ENCODE data around the gene LDHAL6B. TPM values are rescaled to one million over a fixed set of nuclear protein-coding genes. Genes with fewer than 3 reads are reported as not detected.

Gene LDHAL6B
- total and polyA plus RNA-seq, 2 donors from 2014 or later = not detected

DNA sequence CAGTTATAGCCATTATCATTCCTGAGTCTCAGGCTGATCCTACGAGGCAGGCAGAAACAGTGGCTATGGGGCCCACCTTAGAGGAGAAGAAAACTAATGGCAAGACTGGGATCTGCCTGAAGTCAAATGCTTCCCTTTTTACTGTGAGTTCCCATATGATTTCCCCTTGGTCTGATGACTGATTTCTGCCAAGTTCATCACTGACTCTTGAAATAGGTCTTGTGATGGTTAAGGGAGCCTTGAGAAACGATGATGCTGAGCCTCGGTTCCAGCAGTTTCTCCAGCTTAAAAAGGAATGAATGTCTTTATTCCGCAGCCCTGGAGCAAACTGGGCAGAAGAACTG is 29.4 kb upstream of the LDHAL6B start:
- H3K36me3 ChIP-seq (ENCODE audit: control insufficient read depth in 2 of 3, insufficient read depth in 3 of 3, low read length in 3 of 3) = peaks cover 0 to 7% (median 7%) of the 10 kb centered on the region in 3 donors
- FAIRE-seq (no peak), DNase-seq (no peak)
- H3K4me1 ChIP-seq (ENCODE audit: control insufficient read depth in 2 of 3, insufficient read depth in 2 of 3, low read depth in 1 of 3, low read length in 3 of 3) = peaks cover 0 to 3% (median 0%) of the 10 kb centered on the region in 3 donors
- H3K27ac ChIP-seq (ENCODE audit: low read depth in 2 of 2, low read length in 2 of 2) = no peak overlapping the region
- H3K9ac ChIP-seq (ENCODE audit: low read length in 3 of 3) = no peak overlapping the region
- no peak overlapping the region for H3K4me3 ChIP-seq (ENCODE audit: low read length in 3 of 3)
- peaks cover 0 to 3% (median 0%) of the 10 kb centered on the region in 3 donors for H3K9me3 ChIP-seq (ENCODE audit: control insufficient read depth in 2 of 3, insufficient read depth in 1 of 3, low read length in 3 of 3)
- TF ChIP-seq, protein P1, sequence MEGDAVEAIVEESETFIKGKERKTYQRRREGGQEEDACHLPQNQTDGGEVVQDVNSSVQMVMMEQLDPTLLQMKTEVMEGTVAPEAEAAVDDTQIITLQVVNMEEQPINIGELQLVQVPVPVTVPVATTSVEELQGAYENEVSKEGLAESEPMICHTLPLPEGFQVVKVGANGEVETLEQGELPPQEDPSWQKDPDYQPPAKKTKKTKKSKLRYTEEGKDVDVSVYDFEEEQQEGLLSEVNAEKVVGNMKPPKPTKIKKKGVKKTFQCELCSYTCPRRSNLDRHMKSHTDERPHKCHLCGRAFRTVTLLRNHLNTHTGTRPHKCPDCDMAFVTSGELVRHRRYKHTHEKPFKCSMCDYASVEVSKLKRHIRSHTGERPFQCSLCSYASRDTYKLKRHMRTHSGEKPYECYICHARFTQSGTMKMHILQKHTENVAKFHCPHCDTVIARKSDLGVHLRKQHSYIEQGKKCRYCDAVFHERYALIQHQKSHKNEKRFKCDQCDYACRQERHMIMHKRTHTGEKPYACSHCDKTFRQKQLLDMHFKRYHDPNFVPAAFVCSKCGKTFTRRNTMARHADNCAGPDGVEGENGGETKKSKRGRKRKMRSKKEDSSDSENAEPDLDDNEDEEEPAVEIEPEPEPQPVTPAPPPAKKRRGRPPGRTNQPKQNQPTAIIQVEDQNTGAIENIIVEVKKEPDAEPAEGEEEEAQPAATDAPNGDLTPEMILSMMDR (IDR thresholded peaks at IDR 0.05; ENCODE audit: borderline replicate concordance, extremely low read depth, insufficient read depth) = no peak
- H3K27me3 ChIP-seq (ENCODE audit: control insufficient read depth, insufficient read depth, low read length) = no peaks in the 10 kb centered on the region
- intact Hi-C loops (cut with DNase I) = no loop called here

DNA sequence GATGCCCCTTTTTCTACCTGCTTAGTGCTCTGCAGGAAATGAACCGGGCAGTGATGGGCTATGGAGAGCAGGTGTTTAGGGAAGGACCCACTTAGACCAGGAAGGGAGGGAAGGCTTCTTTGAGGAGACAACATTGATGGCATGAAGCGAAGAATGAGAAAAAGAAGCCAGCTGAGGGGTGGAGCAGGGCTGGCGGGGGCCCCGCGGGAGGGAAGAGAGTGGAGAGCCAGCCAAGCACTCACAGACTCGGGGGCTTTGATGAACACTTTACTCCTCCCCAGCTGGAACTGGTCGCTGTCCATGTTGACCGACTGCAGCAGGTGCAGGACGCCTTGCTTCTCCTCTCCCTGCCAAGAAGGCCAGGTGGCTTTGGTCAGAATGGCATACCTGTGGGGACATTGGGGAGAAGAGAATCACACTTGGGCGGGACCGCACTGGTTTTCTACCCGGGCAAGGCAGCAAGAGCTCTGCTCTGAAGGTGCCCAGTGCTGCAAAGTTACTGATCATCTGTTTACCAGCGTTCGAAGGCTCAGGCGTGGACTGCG is 28.4 kb upstream of the LDHAL6B start:
- Histone ChIP-seq H3K4me1 (ENCODE audit: control insufficient read depth in 2 of 3, insufficient read depth in 2 of 3, low read depth in 1 of 3, low read length in 3 of 3) (peaks cover 0 to 3% (median 0%) of the 10 kb centered on the region in 3 donors), H3K27me3 (ENCODE audit: control insufficient read depth, insufficient read depth, low read length) (no peaks in the 10 kb centered on the region), H3K9ac (ENCODE audit: low read length in 3 of 3) (no peak overlapping the region), H3K9me3 (ENCODE audit: control insufficient read depth in 2 of 3, insufficient read depth in 1 of 3, low read length in 3 of 3) (peaks cover 0 to 3% (median 0%) of the 10 kb centered on the region in 3 donors), H3K4me3 (ENCODE audit: low read length in 3 of 3) (no peak overlapping the region), H3K36me3 (ENCODE audit: control insufficient read depth in 2 of 3, insufficient read depth in 3 of 3, low read length in 3 of 3) (peaks cover 0 to 7% (median 7%) of the 10 kb centered on the region in 3 donors), H3K27ac (ENCODE audit: low read depth in 2 of 2, low read length in 2 of 2) (no peak overlapping the region)
- no peak for DNase-seq
- TF ChIP-seq, protein P1 (IDR thresholded peaks at IDR 0.05; ENCODE audit: borderline replicate concordance, extremely low read depth, insufficient read depth) = no peak
- intact Hi-C loops (cut with DNase I) = no loop called here
- FAIRE-seq = no peak

DNA sequence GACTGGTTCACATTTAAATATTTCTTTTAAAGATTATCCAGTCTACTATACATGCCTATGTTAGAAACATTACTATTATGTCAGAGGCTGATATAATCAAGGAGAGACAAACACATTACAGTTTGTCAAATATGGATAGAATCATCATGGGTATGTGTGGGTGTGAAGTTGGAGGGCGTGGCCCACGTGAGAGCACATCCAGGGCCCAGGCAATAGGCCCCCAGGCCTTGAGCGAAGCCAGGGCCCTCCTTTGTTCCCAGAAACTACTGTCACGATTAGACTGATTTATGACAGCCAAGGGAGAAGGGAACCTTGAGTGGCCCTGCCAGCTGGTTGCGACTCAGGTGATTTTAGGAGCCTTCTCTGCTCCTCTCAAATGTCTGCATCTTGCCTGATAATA is 26.9 kb upstream of the LDHAL6B start:
- H3K36me3 ChIP-seq (ENCODE audit: control insufficient read depth in 2 of 3, insufficient read depth in 3 of 3, low read length in 3 of 3) = peaks cover 0 to 7% (median 7%) of the 10 kb centered on the region in 3 donors
- TF ChIP-seq, protein P1 (IDR thresholded peaks at IDR 0.05; ENCODE audit: borderline replicate concordance, extremely low read depth, insufficient read depth) = no peak
- H3K9me3 ChIP-seq (ENCODE audit: control insufficient read depth in 2 of 3, insufficient read depth in 1 of 3, low read length in 3 of 3) = peaks cover 0 to 3% (median 0%) of the 10 kb centered on the region in 3 donors
- intact Hi-C loops (cut with DNase I) = no loop called here
- peaks cover 0 to 3% (median 0%) of the 10 kb centered on the region in 3 donors for H3K4me1 ChIP-seq (ENCODE audit: control insufficient read depth in 2 of 3, insufficient read depth in 2 of 3, low read depth in 1 of 3, low read length in 3 of 3)
- no peak overlapping the region for H3K4me3 ChIP-seq (ENCODE audit: low read length in 3 of 3)
- H3K27ac ChIP-seq (ENCODE audit: low read depth in 2 of 2, low read length in 2 of 2) = no peak overlapping the region
- no peaks in the 10 kb centered on the region for H3K27me3 ChIP-seq (ENCODE audit: control insufficient read depth, insufficient read depth, low read length)
- DNase-seq (no peak), FAIRE-seq (no peak)
- H3K9ac ChIP-seq (ENCODE audit: low read length in 3 of 3) = no peak overlapping the region
